HepG2 (cell line): ENCODE results near the gene CSNK1E. TPM values are rescaled to one million over a fixed set of nuclear protein-coding genes. Genes with fewer than 3 reads are reported as not detected.
A peak's percentile ranks its signal among the peaks of the same experiment; 100 is the strongest.

Experiments
- ATF7-NPFF ChIP-seq: sonication (generic); formaldehyde crosslinking; IDR thresholded peaks from 2 replicates; pipeline ENCODE4 v1.8.1; 2023; ENCODE audit warnings: mild to moderate bottlenecking, low read depth, missing genetic modification reagents, moderate library complexity
- CC2D1A ChIP-seq: sonication (generic); formaldehyde crosslinking; IDR thresholded peaks from 2 replicates; pipeline ENCODE4 v1.8.1; 2023; ENCODE audit warnings: mild to moderate bottlenecking, missing genetic modification reagents
- DMTF1 ChIP-seq: sonication (generic); formaldehyde crosslinking; IDR thresholded peaks from 2 replicates; pipeline ENCODE4 v1.4.0; 2020; ENCODE audit warnings: mild to moderate bottlenecking, missing genetic modification reagents
- E2F2 ChIP-seq: sonication (generic); formaldehyde crosslinking; IDR thresholded peaks from 2 replicates; pipeline ENCODE4 v1.4.0; 2020; ENCODE audit warnings: missing genetic modification reagents, borderline replicate concordance
- KDM5A ChIP-seq: fragments of 200-600 bp; sonication (generic); IDR thresholded peaks from 2 replicates; pipeline ENCODE4 v1.7.0; 2018; ENCODE audit warnings: antibody characterized with exemption, mild to moderate bottlenecking, low read length, borderline replicate concordance
- NKX3-1 ChIP-seq: sonication (generic); formaldehyde crosslinking; IDR thresholded peaks from 2 replicates; pipeline ENCODE4 v1.5.0; 2020; ENCODE audit warnings: missing genetic modification reagents
- RFX5 ChIP-seq: IDR thresholded peaks from 2 replicates; pipeline ENCODE4 v1.6.1; 2011; ENCODE audit warnings: low read depth, low read length, improper control_type of control experiment
- SIX4 ChIP-seq: sonication (generic); formaldehyde crosslinking; IDR thresholded peaks from 2 replicates; pipeline ENCODE4 v1.4.0; 2020; ENCODE audit warnings: missing genetic modification reagents
- TCF7 ChIP-seq: sonication (generic); IDR thresholded peaks from 2 replicates; pipeline ENCODE4 v1.6.1; 2016; ENCODE audit warnings: antibody characterized with exemption, low read depth
- ZBTB44 ChIP-seq: sonication (generic); formaldehyde crosslinking; IDR thresholded peaks from 2 replicates; pipeline ENCODE4 v1.4.0; 2020; ENCODE audit warnings: missing genetic modification reagents
- ZFP91 ChIP-seq: sonication (generic); formaldehyde crosslinking; IDR thresholded peaks from 2 replicates; pipeline ENCODE4 v1.9.0; 2022; ENCODE audit warnings: missing genetic modification reagents, mild to moderate bottlenecking, borderline replicate concordance
- ZFX ChIP-seq: sonication (generic); formaldehyde crosslinking; IDR thresholded peaks from 2 replicates; pipeline ENCODE4 v1.4.0; 2020; ENCODE audit warnings: mild to moderate bottlenecking, low read depth, missing genetic modification reagents, moderate library complexity
- ZIK1 ChIP-seq: sonication (generic); formaldehyde crosslinking; IDR thresholded peaks from 2 replicates; pipeline ENCODE4 v1.5.0; 2020; ENCODE audit warnings: mild to moderate bottlenecking, low read depth, missing genetic modification reagents, borderline replicate concordance
- ZNF138 ChIP-seq: sonication (generic); formaldehyde crosslinking; IDR thresholded peaks from 2 replicates; pipeline ENCODE4 v1.5.0; 2020; ENCODE audit warnings: mild to moderate bottlenecking, low read depth, missing genetic modification reagents
- ZNF205 ChIP-seq: IDR thresholded peaks from 2 replicates; pipeline ENCODE4 v1.6.1; 2018; ENCODE audit warnings: missing biosample characterization, missing genetic modification reagents
- ZNF34 ChIP-seq: sonication (generic); formaldehyde crosslinking; IDR thresholded peaks from 2 replicates; pipeline ENCODE4 v1.4.0; 2020; ENCODE audit warnings: mild to moderate bottlenecking, missing genetic modification reagents, borderline replicate concordance
- ZNF619 ChIP-seq: sonication (generic); formaldehyde crosslinking; IDR thresholded peaks from 2 replicates; pipeline ENCODE4 v1.4.0; 2020; ENCODE audit warnings: mild to moderate bottlenecking, missing genetic modification reagents
- ZNF652 ChIP-seq: IDR thresholded peaks from 2 replicates; pipeline ENCODE4 v1.6.1; 2016; ENCODE audit warnings: low read depth, borderline replicate concordance
- ZNF776 ChIP-seq: sonication (generic); formaldehyde crosslinking; IDR thresholded peaks from 2 replicates; pipeline ENCODE4 v1.4.0; 2020; ENCODE audit warnings: mild to moderate bottlenecking, missing genetic modification reagents
- ZNF777 ChIP-seq: sonication (generic); formaldehyde crosslinking; IDR thresholded peaks from 2 replicates; pipeline ENCODE4 v1.4.0; 2020; ENCODE audit warnings: missing genetic modification reagents
- polyA plus RNA-seq, 8 experiments: library from polyadenylated mRNA; depleted of rRNA in 3 of 8; stranded (reverse) in 7 of 8; unstranded in 1 of 8; fragments of >200 nt; fragmentation: Illumina TruSeq in 4 of 8; extraction: Trizol in 4 of 8; gene quantifications; 2 replicates each; pipeline versions ENCODE4 v1.2.1 to v1.2.3, GENCODE V29; 2011 to 2016; ENCODE audit warnings: low read depth in 4 of 8, missing spikeins in 1 of 8, mixed read lengths in 1 of 8; ENCODE audit not compliant: insufficient read depth in 1 of 8
- total RNA-seq, 5 experiments: library from RNA; depleted of rRNA; stranded (reverse); fragments of >200 nt; fragmentation: Illumina TruSeq; extraction: Trizol; gene quantifications; 2 replicates each; pipeline ENCODE4 v1.2.3, GENCODE V29; 2016; ENCODE audit warnings: low read depth in 1 of 5

CSNK1E gene
- total and polyA plus RNA-seq, 2 of the 13 experiments (the other 11 are each of a cell fraction or from before 2014, with no cell fraction given), result 34.7 to 129 TPM

- TF ChIP-seq ZFX (CRISPR knock-in tag) (no peak; the same call in 1 of the 2 replicates), KDM5A (0 out of 2 replicates have a peak, but pooled peaks have one; percentile 31), DMTF1 (CRISPR knock-in tag) (no peak), ZNF619 (no peak), ZIK1 (CRISPR knock-in tag) (no peak), TCF7 (no peak), CC2D1A (CRISPR knock-in tag) (no peak), ZNF138 (no peak), ZBTB44 (no peak), RFX5 (no peak), ATF7-NPFF (CRISPR knock-in tag) (0 out of 2 replicates have a peak, but pooled peaks have one; percentile 8), ZNF34 (CRISPR knock-in tag) (no peak), ZNF652 (peak; percentile 22; the same call in 1 of the 2 replicates), ZNF205 (CRISPR knock-in tag) (no peak), ZFP91 (peak; percentile 99), ZNF777 (CRISPR knock-in tag) (0 out of 2 replicates have a peak, but pooled peaks have one; percentile 10), ZNF776 (0 out of 2 replicates have a peak, but pooled peaks have one; percentile 10), NKX3-1 (no peak), E2F2 (CRISPR knock-in tag) (no peak), SIX4 (CRISPR knock-in tag) (no peak)
These were observed 44.0 kb downstream of the CSNK1E start (continued) for GRCh38 chr22:38273135-38273826.
